Uterus (tissue), 4 donors: ENCODE data around the gene CBLC. TPM values are rescaled to one million over a fixed set of nuclear protein-coding genes. Genes with fewer than 3 reads are reported as not detected.

Experiments
- DNase-seq, 2 donors: peaks; one replicate each; pipeline ENCODE4 v3.0.0-alpha.2; 2019 to 2020
- H3K27ac ChIP-seq, 2 donors: fragments of 200-600 bp; sonication (generic); 1 replicate in 1 of 2; 2 replicates in 1 of 2; pipeline ENCODE4 v1.5.1; 2016 to 2018
- H3K27me3 ChIP-seq, 2 donors: fragments of 200-600 bp; sonication (generic); one replicate each; pipeline ENCODE4 v1.5.1; 2018 to 2019; ENCODE audit warnings: control low read depth in 1 of 2
- H3K36me3 ChIP-seq, 2 donors: fragments of 200-600 bp; sonication (generic); one replicate each; pipeline ENCODE4 v1.5.1; 2019; ENCODE audit warnings: control low read depth in 1 of 2
- H3K4me1 ChIP-seq, 2 donors: fragments of 200-600 bp; sonication (generic); one replicate each; pipeline ENCODE4 v1.5.1; 2018 to 2019; ENCODE audit warnings: control low read depth in 1 of 2
- H3K4me3 ChIP-seq, 2 donors: fragments of 200-600 bp; sonication (generic); 1 replicate in 1 of 2; 2 replicates in 1 of 2; pipeline ENCODE4 v1.5.1; 2018 to 2019; ENCODE audit warnings: mild to moderate bottlenecking in 1 of 2
- H3K9me3 ChIP-seq, 2 donors: fragments of 200-600 bp; sonication (generic); one replicate each; pipeline ENCODE4 v1.5.1; 2019; ENCODE audit warnings: control low read depth in 1 of 2
- POLR2A ChIP-seq, 2 donors: fragments of 450-650 bp; IDR thresholded peaks; one replicate each; pipeline ENCODE4 v1.6.1; 2016; ENCODE audit warnings: antibody characterized with exemption in 2 of 2, mild to moderate bottlenecking in 1 of 2, moderate library complexity in 1 of 2
- intact Hi-C: fragments of 100-400 bp; cut with DNase I; formaldehyde crosslinking; loops from one replicate; pipeline ENCODE4 v1.15.1; 2023; ENCODE audit warnings: low total_unique reads
- total RNA-seq, 4 donors: library from RNA; depleted of rRNA in 3 of 4; stranded (reverse); fragments of >200 nt in 3 of 4; gene quantifications; one replicate each; pipeline versions ENCODE4 v1.1.0 to v1.2.4, GENCODE V29; 2014 to 2023
- TF ChIP-seq, protein P1 (sequence below), 4 experiments: fragments of 200-600 bp in 2 of 4; fragments of 450-650 bp in 2 of 4; sonication (generic) in 2 of 4; IDR thresholded peaks; one replicate each; pipeline ENCODE4 v1.5.1; 2016 to 2019; ENCODE audit warnings: antibody characterized with exemption in 4 of 4, mild to moderate bottlenecking in 2 of 4, moderate library complexity in 1 of 4
- donor health status: DM: yes; HTN: yes; CAD: no.

Gene CBLC
- total RNA-seq, 4 donors from 2014 or later, result 0.29 to 5.8 TPM; not detected in 2

DNA sequence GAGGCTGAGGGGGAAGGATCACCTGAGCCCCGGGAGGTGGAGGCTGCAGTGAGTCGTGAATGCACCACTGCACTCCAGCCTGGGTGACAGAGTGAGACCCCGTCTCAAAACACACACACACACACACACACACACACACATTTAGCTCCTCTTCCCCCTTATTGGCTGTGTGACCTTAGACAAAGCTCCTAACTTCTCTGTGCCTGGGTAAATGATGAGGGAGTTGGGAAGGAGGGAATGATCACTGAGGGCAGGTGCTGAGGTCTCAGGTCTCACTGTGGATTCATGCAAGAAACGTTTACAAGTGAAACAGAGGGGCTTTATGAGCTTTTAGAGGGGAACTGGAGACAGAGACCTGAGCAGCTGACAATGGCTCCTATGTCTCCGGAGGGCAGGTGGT lies 46.1 kb upstream of the CBLC start:
- intact Hi-C loops, result no loop called here
- H3K27ac ChIP-seq, result no peak overlapping the region
- no peaks in the 10 kb centered on the region for H3K4me1 ChIP-seq
- TF ChIP-seq, protein P1, sequence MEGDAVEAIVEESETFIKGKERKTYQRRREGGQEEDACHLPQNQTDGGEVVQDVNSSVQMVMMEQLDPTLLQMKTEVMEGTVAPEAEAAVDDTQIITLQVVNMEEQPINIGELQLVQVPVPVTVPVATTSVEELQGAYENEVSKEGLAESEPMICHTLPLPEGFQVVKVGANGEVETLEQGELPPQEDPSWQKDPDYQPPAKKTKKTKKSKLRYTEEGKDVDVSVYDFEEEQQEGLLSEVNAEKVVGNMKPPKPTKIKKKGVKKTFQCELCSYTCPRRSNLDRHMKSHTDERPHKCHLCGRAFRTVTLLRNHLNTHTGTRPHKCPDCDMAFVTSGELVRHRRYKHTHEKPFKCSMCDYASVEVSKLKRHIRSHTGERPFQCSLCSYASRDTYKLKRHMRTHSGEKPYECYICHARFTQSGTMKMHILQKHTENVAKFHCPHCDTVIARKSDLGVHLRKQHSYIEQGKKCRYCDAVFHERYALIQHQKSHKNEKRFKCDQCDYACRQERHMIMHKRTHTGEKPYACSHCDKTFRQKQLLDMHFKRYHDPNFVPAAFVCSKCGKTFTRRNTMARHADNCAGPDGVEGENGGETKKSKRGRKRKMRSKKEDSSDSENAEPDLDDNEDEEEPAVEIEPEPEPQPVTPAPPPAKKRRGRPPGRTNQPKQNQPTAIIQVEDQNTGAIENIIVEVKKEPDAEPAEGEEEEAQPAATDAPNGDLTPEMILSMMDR (IDR thresholded peaks at IDR 0.05), result no peak
- TF ChIP-seq POLR2A (IDR thresholded peaks at IDR 0.05), result no peak
- H3K27me3 ChIP-seq, result no peaks in the 10 kb centered on the region
- H3K36me3 ChIP-seq, result no peaks in the 10 kb centered on the region
- H3K9me3 ChIP-seq, result no peaks in the 10 kb centered on the region
- no peak for DNase-seq
- H3K4me3 ChIP-seq, result no peak overlapping the region

- H3K36me3 ChIP-seq, result no peaks in the 10 kb centered on the region
- DNase-seq, result no peak
- H3K4me3 ChIP-seq, result no peak overlapping the region
- TF ChIP-seq, protein P1 (IDR thresholded peaks at IDR 0.05), result no peak
- TF ChIP-seq POLR2A (IDR thresholded peaks at IDR 0.05), result no peak
- no peaks in the 10 kb centered on the region for H3K4me1 ChIP-seq
- intact Hi-C loops, result no loop called here
- no peaks in the 10 kb centered on the region for H3K27me3 ChIP-seq
- no peaks in the 10 kb centered on the region for H3K9me3 ChIP-seq
- no peak overlapping the region for H3K27ac ChIP-seq
Measured at GRCh38 chr19:44732235-44733014, 45.3 kb upstream of the CBLC start.

GRCh38 chr19:44734357-44734756 lies 43.3 kb upstream of the CBLC start:
- no peaks in the 10 kb centered on the region for H3K9me3 ChIP-seq
- H3K36me3 ChIP-seq, result no peaks in the 10 kb centered on the region
- H3K4me1 ChIP-seq, result no peaks in the 10 kb centered on the region
- intact Hi-C loops, result no loop called here
- no peak for TF ChIP-seq POLR2A (IDR thresholded peaks at IDR 0.05)
- no peaks in the 10 kb centered on the region for H3K27me3 ChIP-seq
- no peak overlapping the region for H3K4me3 ChIP-seq
- H3K27ac ChIP-seq, result no peak overlapping the region
- no peak for DNase-seq

DNA sequence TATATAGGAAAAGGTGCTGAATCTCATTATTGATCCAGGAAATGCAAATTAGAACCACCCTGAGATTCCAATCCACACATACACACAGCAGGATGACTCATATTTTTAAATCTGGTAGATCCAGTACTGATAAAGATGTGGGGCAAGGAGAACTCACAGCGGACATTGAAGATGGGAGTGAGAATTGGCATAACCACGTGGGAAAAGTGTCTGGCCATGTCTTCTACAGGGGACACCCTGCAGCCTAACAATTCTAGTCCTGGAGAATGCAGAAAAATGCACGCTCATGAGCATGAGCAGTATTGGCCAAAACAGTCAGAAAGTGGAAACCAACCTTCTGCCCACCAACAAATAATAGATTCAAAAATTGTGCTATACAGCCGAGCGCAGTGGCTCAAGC lies 42.7 kb upstream of the CBLC start:
- H3K27me3 ChIP-seq, result no peaks in the 10 kb centered on the region
- intact Hi-C loops, result no loop called here
- TF ChIP-seq POLR2A (IDR thresholded peaks at IDR 0.05), result no peak
- TF ChIP-seq, protein P1 (IDR thresholded peaks at IDR 0.05), result no peak
- no peaks in the 10 kb centered on the region for H3K4me1 ChIP-seq
- no peaks in the 10 kb centered on the region for H3K36me3 ChIP-seq
- no peak overlapping the region for H3K27ac ChIP-seq
- H3K4me3 ChIP-seq, result no peak overlapping the region
- H3K9me3 ChIP-seq, result no peaks in the 10 kb centered on the region
- DNase-seq, result no peak

GRCh38 chr19:44737238-44738071 lies 40.2 kb upstream of the CBLC start:
- TF ChIP-seq, protein P1 (IDR thresholded peaks at IDR 0.05), result no peak
- no peak for TF ChIP-seq POLR2A (IDR thresholded peaks at IDR 0.05)
- no peak overlapping the region for H3K27ac ChIP-seq

More at GRCh38 chr19:44737238-44738071, 40.2 kb upstream of the CBLC start:
- Histone ChIP-seq H3K4me3 (no peak overlapping the region), H3K36me3 (no peaks in the 10 kb centered on the region), H3K9me3 (no peaks in the 10 kb centered on the region), H3K4me1 (peaks cover 4 to 5% of the 10 kb centered on the region in 2 donors), H3K27me3 (no peaks in the 10 kb centered on the region)
- intact Hi-C loops, result no loop called here
- DNase-seq, result no peak
